ENCODE data around the gene MYCT1.

The MYCT1 gene

GRCh38 chr6:152723398-152723797, 25.7 kb downstream of the MYCT1 start:
- DNase-seq (ENCODE audit: low spot score), result no peak

- DNase-seq (ENCODE audit: low spot score), result no peak
Observed at GRCh38 chr6:152726313-152726712, 28.6 kb downstream of the MYCT1 start.

GRCh38 chr6:152727507-152727906, 29.8 kb downstream of the MYCT1 start:
- DNase-seq (ENCODE audit: low spot score), result no peak

GRCh38 chr6:152734630-152735029, 36.9 kb downstream of the MYCT1 start:
- no peak for DNase-seq (ENCODE audit: low spot score)

- no peak for DNase-seq (ENCODE audit: low spot score)
Observed at GRCh38 chr6:152736687-152737273, 39.1 kb downstream of the MYCT1 start.

GRCh38 chr6:152745509-152746171, 47.9 kb downstream of the MYCT1 start:
- DNase-seq (ENCODE audit: low spot score), result no peak

- no peak for DNase-seq (ENCODE audit: low spot score)
Observed at GRCh38 chr6:152746172-152746553, 48.5 kb downstream of the MYCT1 start.

- no peak for DNase-seq (ENCODE audit: low spot score)
Observed at GRCh38 chr6:152748843-152749242, 51.1 kb downstream of the MYCT1 start.

- no peak for DNase-seq (ENCODE audit: low spot score)
Observed at GRCh38 chr6:152749336-152749735, 51.6 kb downstream of the MYCT1 start.

- DNase-seq (ENCODE audit: low spot score), result no peak
Observed at GRCh38 chr6:152750694-152751093, 53.0 kb downstream of the MYCT1 start, which contains the start of gene VIP. TSS of gene VIP (plus strand) at chr6:152750797. CDS start at chr6:152752178, 1,381 bp downstream.

- no peak for DNase-seq (ENCODE audit: low spot score)
Observed at GRCh38 chr6:152765331-152765730, 67.6 kb downstream of the MYCT1 start.

- DNase-seq (ENCODE audit: low spot score), result no peak
Observed at GRCh38 chr6:152769159-152769558, 71.5 kb downstream of the MYCT1 start.

- DNase-seq (ENCODE audit: low spot score), result no peak
Observed at GRCh38 chr6:152769993-152770392, 72.3 kb downstream of the MYCT1 start.

- DNase-seq (ENCODE audit: low spot score), result no peak
Observed at GRCh38 chr6:152771061-152771687, 73.5 kb downstream of the MYCT1 start.
